GM12874 (cell line): Measurements from ENCODE around the gene OR5T2.

Source experiments
- TF ChIP-seq, protein P1 (sequence below): IDR thresholded peaks from 2 replicates; pipeline ENCODE4 v1.5.1; 2011; ENCODE audit warnings: low read depth, mild to moderate bottlenecking, control low read depth, low read length, moderate library complexity; ENCODE audit not compliant: insufficient read depth

Gene OR5T2

DNA sequence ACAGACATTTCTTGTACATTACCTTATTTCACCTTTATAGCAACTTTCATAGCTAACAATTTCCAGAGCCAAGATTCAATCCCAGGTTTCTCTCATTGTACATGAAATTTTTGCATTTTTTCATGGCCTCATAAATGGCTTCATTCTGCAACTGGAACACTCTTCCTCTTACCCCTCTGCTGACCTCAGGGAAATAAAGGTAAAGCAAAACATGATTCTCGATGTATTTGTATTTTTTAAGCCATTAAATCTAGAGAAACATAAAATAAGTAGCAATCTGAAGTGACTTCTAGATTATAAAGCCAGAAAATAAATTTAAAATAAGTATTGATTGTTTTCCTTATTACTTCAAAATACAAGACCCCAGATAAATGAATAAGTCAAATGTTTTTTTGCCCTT lies at the start of gene OR5T2:
OR5T2 (minus strand) TSS at position 101 of the 400 bp plus-strand sequence. CDS start 1,193 bp downstream, outside the sequence.
- TF ChIP-seq, protein P1, sequence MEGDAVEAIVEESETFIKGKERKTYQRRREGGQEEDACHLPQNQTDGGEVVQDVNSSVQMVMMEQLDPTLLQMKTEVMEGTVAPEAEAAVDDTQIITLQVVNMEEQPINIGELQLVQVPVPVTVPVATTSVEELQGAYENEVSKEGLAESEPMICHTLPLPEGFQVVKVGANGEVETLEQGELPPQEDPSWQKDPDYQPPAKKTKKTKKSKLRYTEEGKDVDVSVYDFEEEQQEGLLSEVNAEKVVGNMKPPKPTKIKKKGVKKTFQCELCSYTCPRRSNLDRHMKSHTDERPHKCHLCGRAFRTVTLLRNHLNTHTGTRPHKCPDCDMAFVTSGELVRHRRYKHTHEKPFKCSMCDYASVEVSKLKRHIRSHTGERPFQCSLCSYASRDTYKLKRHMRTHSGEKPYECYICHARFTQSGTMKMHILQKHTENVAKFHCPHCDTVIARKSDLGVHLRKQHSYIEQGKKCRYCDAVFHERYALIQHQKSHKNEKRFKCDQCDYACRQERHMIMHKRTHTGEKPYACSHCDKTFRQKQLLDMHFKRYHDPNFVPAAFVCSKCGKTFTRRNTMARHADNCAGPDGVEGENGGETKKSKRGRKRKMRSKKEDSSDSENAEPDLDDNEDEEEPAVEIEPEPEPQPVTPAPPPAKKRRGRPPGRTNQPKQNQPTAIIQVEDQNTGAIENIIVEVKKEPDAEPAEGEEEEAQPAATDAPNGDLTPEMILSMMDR, result no peak

DNA sequence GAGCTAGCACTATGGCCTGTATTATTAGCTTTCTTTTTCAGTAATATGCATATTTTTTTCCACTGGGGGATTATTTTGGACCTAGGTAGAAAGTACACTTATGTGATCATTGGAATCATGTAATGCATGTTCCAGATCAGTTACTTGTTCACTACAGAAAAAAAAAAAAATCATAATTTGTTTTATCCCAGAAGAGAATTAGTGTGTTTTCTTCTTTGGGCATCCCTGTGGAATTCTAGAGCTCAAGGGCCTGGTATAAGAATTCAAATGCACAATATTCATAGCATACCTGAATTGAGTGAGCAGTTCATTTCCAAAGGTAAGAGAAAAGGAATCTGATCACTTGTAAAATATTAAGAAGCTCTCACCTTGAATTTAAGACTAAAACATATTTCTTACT lies 39.8 kb upstream of the OR5T2 start, which contains the start of gene OR5T1:
OR5T1 (plus strand) TSS at position 301 of the 400 bp plus-strand sequence. CDS start 1,485 bp downstream, outside the sequence.
- TF ChIP-seq, protein P1, result no peak

- TF ChIP-seq, protein P1, result no peak
These were observed 37.0 kb upstream of the OR5T2 start for GRCh38 chr11:56271092-56271491.

- TF ChIP-seq, protein P1, result no peak
These were observed 17.9 kb upstream of the OR5T2 start, which contains the start of gene OR5T3 for GRCh38 chr11:56251954-56252353. OR5T3 (plus strand) TSS chr11:56252254; CDS start chr11:56252254, 0 bp downstream.

- TF ChIP-seq, protein P1, result no peak
These were observed 19.5 kb downstream of the OR5T2 start for GRCh38 chr11:56214537-56214936.

DNA sequence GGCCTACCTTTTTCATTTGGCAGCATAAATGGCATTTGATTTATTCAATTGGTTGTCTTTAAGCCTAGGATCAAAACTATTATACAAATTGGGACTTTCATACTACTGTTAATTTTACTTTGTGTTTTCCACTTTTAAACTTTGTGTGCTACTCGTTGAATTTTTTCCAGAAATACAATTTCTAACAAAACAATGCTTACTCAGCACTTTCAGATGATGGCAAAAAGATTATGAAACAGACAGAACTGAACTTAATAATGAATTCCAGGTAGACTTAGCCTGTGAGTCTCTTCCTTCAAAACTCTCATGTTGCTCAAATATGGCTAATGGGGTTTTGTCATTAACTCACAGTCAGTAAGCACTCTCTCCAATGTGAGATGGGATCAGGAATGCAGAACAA lies 26.3 kb downstream of the OR5T2 start:
- TF ChIP-seq, protein P1, result no peak

GRCh38 chr11:56197367-56197766 lies 36.7 kb downstream of the OR5T2 start:
- TF ChIP-seq, protein P1, result no peak

GRCh38 chr11:56196705-56197104 lies 37.4 kb downstream of the OR5T2 start:
- TF ChIP-seq, protein P1, result no peak
